NCI-H187 treated with DMSO at 0.1 percent for 48 hours (cell line): ENCODE data around the gene PARD3B.

Experiments used
- DNase-seq: peaks from one replicate; lab custom pipeline; 2025; lab: John Stamatoyannopoulos, UW

Gene PARD3B

GRCh38 chr2:204950695-204951346 lies 405.5 kb downstream of the PARD3B start:
- DNase-seq, result no peak

GRCh38 chr2:204958371-204958770 lies 413.1 kb downstream of the PARD3B start:
- no peak for DNase-seq

GRCh38 chr2:204964414-204964813 lies 419.1 kb downstream of the PARD3B start:
- no peak for DNase-seq

- no peak for DNase-seq
These were observed 421.0 kb downstream of the PARD3B start for GRCh38 chr2:204966245-204966644.

GRCh38 chr2:204967199-204967960 lies 422.1 kb downstream of the PARD3B start:
- DNase-seq, result no peak

GRCh38 chr2:204971206-204971907 lies 426.1 kb downstream of the PARD3B start:
- no peak for DNase-seq

GRCh38 chr2:204972161-204972560 lies 426.9 kb downstream of the PARD3B start:
- DNase-seq, result no peak

GRCh38 chr2:204972606-204973336 lies 427.5 kb downstream of the PARD3B start:
- no peak for DNase-seq

GRCh38 chr2:204973616-204974015 lies 428.3 kb downstream of the PARD3B start:
- no peak for DNase-seq

- no peak for DNase-seq
These were observed 429.2 kb downstream of the PARD3B start for GRCh38 chr2:204974487-204974886.

- no peak for DNase-seq
These were observed 432.6 kb downstream of the PARD3B start for GRCh38 chr2:204977914-204978313.

GRCh38 chr2:204982303-204982702 lies 437.0 kb downstream of the PARD3B start:
- no peak for DNase-seq

GRCh38 chr2:204984518-204984917 lies 439.2 kb downstream of the PARD3B start:
- no peak for DNase-seq

- DNase-seq, result no peak
These were observed 441.4 kb downstream of the PARD3B start for GRCh38 chr2:204986641-204987040.

- DNase-seq, result no peak
These were observed 443.6 kb downstream of the PARD3B start for GRCh38 chr2:204988836-204989235.

- DNase-seq, result no peak
These were observed 444.6 kb downstream of the PARD3B start for GRCh38 chr2:204989877-204990276.

- DNase-seq, result no peak
These were observed 456.2 kb downstream of the PARD3B start for GRCh38 chr2:205001300-205001966.

GRCh38 chr2:205002390-205002789 lies 457.1 kb downstream of the PARD3B start:
- DNase-seq, result no peak

- no peak for DNase-seq
These were observed 458.0 kb downstream of the PARD3B start for GRCh38 chr2:205003288-205003687.

- DNase-seq, result no peak
These were observed 464.9 kb downstream of the PARD3B start for GRCh38 chr2:205010196-205010595.

- no peak for DNase-seq
These were observed 465.8 kb downstream of the PARD3B start for GRCh38 chr2:205011031-205011430.

GRCh38 chr2:205012961-205013360 lies 467.7 kb downstream of the PARD3B start:
- DNase-seq, result no peak
